ENCODE measurements around the gene TTBK1.
A peak's percentile ranks its signal among the peaks of the same experiment; 100 is the strongest.

The TTBK1 gene

GRCh38 chr6:43274127-43274915, 31.0 kb downstream of the TTBK1 start:
- no peak for DNase-seq

- DNase-seq, result peak; percentile 39
These were observed 31.8 kb downstream of the TTBK1 start for GRCh38 chr6:43274916-43275597.

GRCh38 chr6:43275801-43276576, 32.7 kb downstream of the TTBK1 start:
- no peak for DNase-seq

DNA sequence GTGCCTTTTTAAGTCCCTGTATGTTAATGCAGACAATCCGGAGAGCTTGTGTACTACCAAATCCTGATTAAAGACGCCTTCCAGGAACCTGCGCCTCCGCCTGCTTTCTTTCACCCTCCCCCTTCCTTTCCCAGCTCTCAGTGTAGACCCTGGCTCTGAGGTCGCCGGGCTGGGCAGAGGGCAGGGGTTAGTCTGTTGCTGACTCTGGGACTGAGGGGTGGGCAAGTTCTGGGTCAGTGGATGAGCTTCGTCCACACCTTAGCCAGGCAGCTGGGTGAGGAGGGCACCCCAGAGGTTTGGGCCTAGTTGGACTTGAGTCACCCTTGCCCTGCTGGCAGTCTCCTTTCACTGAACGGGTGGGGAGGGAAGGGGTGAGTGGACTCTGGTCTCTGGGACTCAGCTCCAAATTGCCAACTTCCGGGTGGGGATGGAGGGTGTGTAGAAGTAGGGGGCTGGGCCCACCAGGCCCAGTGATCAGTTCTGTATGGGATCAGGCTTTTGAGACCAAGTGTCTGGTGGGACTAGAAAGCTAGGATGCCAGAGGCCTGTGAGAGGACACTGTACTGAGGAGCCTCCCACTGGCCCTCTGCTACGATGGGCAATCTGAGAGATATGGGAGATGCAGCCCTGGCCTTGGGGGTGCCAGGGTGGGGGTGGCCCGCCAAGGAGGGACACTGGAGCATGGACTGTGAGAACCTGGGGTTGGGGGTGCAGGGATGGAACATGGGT, 33.5 kb downstream of the TTBK1 start:
- DNase-seq, result no peak

GRCh38 chr6:43277306-43277642, 34.0 kb downstream of the TTBK1 start:
- no peak for DNase-seq

DNA sequence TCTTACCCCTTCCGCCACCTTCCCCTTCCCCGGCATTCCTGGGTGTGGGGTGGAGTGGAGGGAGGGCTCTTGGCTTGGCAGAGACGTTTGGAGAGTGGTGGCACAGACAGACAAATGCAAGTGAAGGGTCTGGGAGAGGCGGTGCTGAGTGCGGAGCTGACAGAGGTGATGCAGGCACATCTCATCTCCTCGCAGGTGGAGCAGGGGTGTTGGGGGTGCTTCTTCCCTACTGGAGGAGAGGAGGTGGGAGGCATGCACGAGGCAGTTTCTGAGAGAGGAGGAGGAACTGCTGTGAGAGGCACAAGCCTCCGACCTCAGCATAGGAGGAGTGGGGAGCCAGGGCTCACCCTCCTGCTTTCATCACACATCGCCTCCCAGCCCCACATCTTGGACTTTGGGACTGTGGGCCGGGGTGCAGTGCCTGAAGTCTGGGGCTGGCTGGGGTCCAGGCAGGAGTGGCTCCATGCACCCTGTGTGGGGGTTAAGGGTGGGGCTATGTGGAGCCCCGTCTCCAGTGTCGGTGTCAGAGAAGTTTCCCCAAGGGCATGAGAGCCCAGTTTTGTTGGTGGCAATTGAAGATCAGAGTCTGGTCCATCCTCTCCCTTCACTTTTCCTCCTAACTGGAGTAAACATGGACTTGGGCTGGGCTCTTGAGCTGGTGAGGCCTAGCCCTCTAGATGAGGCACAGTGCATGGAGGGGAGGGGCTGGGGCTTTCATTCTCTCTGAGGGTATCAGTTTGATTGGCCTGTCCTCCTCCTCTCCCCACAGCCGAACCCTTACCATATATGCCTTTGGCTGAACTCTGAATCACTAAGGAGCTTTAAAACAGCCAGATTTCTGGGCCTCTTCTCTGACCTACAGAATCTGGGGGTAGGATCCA, 34.6 kb downstream of the TTBK1 start:
- no peak for DNase-seq

GRCh38 chr6:43278524-43279078, 35.3 kb downstream of the TTBK1 start:
- DNase-seq, result no peak

- DNase-seq, result no peak
These were observed 37.0 kb downstream of the TTBK1 start for GRCh38 chr6:43280234-43280633.

DNA sequence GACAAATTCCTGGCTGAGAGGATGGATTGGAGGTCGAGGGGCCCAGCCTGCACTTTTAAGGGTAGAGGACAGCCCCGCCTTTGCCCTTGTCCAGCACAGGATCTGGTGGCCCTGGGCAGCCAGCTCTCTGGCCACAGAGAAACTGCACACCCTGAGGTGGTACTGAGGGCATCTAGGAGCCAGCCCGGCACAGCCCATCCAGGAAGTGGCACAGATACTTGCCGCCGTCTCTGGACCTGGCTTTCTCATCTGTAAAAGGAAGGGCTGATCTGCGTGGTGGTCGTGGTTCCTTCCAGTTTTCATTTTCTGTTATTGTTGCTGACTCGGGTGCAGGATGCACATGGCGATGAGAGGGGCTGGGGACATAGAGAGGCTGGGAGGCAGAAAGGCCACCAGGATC, 38.8 kb downstream of the TTBK1 start:
- DNase-seq, result no peak

DNA sequence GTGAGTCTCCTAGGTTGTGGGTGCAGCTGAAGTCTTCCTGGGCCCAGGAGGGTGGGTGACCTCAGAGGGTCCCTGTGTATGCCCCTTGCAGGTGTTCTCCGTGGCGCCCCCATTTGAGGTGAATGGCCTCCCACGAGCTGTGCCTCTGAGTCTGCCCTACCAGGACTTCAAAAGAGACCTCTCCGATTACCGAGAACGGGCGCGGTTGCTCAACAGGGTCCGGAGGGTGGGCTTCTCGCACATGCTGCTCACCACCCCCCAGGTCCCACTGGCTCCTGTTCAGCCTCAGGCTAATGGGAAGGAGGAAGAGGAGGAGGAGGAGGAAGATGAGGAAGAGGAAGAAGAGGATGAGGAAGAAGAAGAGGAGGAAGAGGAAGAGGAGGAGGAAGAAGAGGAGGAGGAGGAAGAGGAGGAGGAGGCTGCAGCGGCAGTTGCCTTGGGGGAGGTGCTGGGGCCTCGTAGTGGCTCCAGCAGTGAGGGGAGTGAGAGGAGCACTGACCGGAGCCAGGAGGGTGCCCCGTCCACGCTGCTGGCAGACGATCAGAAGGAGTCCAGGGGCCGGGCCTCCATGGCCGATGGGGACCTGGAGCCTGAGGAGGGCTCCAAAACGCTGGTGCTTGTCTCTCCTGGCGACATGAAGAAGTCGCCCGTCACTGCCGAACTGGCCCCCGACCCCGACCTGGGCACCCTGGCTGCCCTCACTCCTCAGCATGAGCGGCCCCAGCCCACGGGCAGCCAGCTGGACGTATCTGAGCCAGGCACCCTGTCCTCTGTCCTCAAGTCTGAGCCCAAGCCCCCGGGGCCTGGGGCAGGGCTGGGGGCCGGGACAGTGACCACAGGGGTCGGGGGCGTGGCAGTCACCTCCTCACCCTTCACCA, 39.6 kb downstream of the TTBK1 start:
- DNase-seq, result no peak

DNA sequence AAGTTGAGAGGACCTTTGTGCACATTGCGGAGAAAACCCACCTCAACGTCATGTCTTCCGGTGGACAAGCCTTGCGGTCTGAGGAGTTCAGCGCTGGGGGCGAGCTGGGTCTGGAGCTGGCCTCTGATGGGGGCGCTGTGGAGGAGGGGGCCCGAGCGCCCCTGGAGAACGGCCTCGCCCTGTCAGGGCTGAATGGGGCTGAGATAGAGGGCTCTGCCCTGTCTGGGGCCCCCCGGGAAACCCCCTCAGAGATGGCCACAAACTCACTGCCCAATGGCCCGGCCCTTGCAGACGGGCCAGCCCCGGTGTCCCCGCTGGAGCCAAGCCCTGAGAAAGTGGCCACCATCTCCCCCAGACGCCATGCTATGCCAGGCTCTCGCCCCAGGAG, 40.2 kb downstream of the TTBK1 start:
- no peak for DNase-seq

DNA sequence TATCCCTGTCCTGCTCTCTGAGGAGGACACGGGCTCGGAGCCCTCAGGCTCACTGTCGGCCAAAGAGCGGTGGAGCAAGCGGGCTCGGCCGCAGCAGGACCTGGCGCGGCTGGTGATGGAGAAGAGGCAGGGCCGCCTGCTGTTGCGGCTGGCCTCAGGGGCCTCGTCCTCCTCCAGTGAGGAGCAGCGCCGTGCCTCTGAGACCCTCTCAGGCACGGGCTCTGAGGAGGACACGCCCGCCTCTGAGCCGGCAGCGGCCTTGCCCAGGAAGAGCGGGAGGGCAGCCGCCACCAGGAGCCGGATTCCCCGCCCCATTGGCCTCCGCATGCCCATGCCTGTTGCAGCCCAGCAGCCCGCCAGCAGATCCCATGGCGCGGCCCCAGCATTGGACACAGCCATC, 40.6 kb downstream of the TTBK1 start:
- DNase-seq, result no peak

DNA sequence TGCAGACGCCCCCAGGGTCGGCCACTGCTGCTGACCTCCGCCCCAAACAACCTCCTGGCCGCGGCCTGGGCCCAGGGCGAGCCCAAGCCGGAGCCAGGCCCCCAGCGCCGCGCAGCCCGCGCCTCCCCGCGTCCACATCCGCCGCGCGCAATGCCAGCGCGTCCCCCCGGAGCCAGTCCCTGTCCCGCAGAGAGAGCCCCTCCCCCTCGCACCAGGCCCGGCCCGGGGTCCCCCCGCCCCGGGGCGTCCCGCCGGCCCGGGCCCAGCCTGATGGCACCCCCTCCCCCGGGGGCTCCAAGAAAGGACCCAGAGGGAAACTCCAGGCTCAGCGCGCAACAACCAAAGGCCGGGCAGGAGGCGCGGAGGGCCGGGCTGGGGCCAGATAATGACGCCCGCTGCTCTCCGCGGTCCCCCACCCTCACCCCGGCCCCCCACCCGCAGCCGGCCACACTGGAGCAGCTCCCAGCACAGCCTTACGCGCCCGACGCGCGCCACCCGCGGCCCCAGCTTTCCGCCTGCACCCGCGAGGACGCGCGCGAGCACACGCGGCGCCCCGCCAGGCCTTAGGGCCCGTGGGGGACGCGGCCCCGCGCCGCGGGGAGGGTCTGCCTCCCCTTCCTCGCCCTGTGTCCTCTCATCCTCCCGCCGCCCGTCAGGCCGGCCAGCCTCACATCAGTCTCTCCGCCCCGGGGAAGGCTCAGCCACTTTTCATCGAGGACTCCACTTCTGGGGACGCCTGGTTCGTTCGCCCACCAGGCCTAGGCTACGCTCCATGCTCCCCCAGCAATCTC, 41.9 kb downstream of the TTBK1 start:
- no peak for DNase-seq

GRCh38 chr6:43285832-43286231, 42.6 kb downstream of the TTBK1 start:
- DNase-seq, result no peak

- no peak for DNase-seq
These were observed 43.2 kb downstream of the TTBK1 start for GRCh38 chr6:43286456-43286979.

DNA sequence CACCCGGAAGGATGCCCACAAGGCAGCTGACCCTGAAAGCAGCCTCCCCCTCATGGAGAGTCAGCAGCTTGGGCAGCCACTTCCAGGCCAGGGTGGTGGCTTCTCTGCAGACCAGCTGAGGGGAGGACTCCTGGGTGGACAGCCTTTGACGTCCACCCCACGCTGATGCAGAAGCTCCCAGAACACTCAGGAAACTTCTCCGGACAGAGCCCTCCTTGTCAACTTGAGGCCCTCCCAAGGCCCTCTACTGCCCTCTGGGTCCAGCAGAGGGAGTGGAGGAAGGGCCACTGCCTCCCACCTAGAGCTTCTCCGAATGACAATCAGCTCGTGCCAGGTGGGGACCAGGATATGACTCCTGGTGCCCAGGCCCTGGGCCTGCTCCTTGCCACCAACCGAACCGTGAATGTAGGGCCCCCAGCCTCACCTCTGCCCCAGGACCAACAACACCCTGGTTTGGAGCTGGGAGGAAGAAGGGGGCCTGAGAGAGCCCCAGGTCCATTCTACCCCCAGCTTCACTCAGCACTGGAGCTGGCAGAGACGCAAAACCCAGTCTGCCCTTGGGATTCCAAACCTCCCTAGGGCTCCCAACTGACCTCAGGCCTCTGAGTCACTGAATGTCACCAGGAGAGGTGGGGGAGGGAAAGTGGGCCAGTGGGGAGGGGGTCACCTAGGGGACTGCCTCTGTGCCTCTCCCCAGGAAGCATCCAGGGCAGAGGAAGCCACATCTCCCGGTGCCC, 43.9 kb downstream of the TTBK1 start:
- no peak for DNase-seq

DNA sequence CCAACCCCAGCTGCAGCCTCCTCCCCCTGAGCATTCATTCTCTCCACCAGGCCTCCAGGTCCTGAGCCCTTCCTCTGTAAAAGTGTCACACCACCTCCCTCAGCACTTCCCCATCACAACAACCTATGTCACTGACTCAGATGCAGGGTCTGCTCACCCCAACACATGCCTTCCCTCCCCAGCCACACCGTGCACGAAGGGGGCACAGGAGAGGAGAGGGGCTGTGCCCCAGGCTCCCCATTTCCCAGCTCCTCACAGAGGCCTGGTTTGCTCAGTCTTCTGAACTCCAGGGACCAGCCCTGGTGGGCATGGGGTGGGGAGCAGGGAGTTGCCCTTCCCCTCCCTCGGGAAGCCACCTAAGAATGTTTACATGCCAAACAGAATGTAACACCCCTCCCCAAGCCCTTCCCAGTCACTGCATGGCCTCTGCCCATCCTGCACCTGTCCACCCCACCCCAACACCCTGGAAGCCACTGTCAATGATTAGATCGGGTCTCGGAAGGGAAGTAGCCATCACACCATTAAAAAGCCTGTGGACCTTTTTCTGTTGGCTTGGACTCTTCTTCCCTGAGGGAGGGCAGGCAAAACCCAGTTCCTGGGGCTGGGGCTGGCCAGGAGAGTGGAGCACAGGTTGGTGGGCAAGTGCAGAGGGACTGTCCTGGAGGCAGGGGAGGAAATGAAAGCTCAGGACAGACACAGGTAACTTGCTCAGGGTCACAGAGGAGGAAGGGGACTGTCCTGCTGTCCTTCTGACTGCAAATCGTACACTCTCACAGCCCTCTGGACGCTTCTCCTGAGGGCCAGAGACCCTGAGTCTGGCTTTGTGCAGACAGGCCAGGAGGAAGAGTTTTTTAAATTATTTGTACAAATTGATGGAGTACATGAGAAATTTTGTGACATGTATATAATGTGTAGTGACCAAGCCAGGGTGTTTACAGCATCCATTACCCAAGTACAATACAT, 44.7 kb downstream of the TTBK1 start:
- no peak for DNase-seq

All from stimulated activated CD8-positive, alpha-beta memory T cell treated with anti-CD3 and anti-CD28 coated beads, Interleukin-4, amount 100 ng/mL, for 48 hours (primary cell).